Measurements from ENCODE around the gene IKZF4.
A peak's percentile ranks its signal among the peaks of the same experiment; 100 is the strongest.
"Not testable (repeated sequence)": the region's sequence is repeated elsewhere in the genome, so short reads cannot be mapped to it uniquely, and the experiment has no call there.

IKZF4 gene

DNA sequence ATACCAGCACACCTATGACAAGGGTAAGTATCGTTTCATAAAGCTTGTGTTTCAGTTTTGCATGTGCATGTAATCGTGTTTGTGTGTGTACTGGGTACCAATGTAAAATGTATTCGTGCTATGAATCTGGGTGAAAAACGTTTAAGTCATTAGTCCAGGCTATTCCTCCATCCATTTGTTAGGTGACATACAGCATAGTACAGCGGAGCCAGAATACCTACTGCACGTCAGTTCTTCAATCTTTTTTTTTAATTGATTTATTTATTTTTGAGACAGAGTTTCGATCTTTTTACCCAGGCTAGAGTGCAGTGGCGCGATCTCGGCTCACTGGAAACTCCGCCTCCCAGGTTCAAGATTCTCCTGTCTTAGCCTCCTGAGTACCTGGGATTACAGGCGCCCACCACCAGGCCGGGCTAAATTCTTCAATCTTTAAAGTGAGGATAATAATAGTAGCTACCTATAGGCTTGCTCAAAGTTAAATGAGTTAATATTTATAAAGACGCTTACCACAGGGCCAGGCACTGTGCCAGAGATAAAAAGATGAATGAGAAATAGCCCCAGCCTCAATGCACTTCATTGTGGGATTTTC lies 20.2 kb downstream of the IKZF4 start:
- no peak for DNase-seq

GRCh38 chr12:56041552-56042429 lies 20.9 kb downstream of the IKZF4 start, which contains the start of gene RPS26:
Gene RPS26, plus strand, starts transcription at chr12:56041918. Its CDS starts 249 bp downstream, at chr12:56042167.
- DNase-seq, result peak; percentile 84

DNA sequence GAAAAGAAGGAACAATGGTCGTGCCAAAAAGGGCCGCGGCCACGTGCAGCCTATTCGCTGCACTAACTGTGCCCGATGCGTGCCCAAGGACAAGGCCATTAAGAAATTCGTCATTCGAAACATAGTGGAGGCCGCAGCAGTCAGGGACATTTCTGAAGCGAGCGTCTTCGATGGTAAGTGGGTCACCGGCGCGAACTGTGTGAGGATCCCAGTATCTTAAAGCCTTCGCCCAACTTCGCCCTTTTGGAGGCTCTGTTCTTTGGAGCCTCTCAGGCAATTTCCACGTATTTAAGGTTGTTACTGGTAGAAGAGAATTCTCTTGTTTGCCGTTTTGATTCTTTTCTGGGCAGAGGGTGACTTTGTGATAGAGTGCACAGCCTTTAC lies 21.6 kb downstream of the IKZF4 start:
- not testable (repeated sequence) for DNase-seq

GRCh38 chr12:56042843-56043242 lies 22.0 kb downstream of the IKZF4 start:
- DNase-seq, result no peak

DNA sequence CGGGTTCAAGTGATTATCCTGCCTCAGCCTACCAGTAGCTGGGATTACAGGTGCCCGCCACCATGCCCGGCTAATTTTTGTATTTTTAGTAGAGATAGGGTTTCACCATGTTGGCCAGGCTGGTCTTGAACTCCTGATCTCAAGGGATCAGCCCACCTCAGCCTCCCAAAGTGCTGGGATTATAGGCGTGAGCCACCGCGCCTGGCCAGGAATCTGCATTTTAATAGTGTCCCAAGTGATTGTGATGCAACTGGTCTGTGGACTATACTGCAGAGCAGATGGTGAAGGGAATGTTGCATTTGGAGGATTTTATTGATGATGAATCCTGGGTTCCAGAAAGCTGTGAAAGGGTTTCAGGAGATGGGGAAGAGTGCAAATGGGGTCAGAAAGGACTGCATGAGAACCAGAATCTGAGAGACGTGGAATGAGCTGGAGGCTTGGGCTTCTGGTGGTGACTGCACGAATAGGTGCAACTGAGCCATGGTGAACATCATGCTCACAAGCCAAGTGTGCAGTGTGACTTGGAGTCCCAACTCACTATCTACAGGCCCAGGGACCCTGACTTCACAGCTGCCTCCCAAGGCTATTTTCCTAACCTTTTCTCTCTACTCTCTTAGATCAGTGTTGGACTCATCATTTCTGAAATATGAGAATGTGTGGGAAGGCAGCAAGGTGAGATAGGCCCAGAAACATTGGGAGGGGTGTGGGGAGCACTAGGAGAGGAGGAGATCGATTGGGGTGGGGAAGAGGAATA lies 25.4 kb downstream of the IKZF4 start:
- no peak for DNase-seq

DNA sequence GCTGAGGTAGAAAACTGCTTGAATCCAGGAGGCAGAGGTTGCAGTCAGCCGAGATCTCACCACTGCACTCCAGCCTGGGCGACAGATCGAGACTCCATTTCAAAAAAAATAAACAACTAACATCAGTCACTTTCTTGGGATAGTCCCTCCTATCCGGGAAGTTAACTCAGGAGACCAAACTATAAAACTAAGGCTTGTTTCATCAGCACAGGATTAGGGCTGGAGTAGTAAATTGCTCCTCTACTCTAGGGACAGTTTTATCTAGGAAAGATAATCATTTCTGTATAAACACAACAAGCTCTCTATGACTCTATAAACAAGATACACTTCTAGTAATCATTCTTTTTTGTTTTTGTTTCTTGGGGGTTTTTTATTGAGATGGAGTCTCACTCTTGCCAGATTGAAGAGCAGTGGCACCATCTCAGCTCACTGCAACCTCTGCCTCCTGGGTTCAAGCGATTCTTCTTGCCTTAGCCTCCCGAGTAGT lies 32.6 kb downstream of the IKZF4 start:
- DNase-seq, result no peak

DNA sequence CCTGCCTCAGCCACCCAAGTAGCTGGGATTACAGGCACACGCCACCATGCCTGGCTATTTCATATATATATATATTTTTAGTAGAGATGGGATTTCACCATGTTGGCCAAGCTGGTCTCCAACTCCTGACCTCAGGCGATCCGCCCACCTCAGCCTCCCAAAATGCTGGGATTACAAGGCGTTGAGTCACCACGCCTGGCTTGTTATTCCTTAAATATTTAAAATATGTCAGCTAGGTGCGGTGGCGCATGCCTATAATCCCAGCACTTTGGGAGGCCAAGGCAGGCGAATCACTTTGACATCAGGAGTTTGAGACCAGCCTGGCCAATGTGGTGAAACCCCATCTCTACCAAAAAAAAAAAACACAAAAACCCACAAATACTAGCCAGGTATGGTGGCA lies 39.1 kb downstream of the IKZF4 start:
- DNase-seq, result not testable (repeated sequence)

- DNase-seq, result no peak
Measured at GRCh38 chr12:56061982-56062381, 41.1 kb downstream of the IKZF4 start.

DNA sequence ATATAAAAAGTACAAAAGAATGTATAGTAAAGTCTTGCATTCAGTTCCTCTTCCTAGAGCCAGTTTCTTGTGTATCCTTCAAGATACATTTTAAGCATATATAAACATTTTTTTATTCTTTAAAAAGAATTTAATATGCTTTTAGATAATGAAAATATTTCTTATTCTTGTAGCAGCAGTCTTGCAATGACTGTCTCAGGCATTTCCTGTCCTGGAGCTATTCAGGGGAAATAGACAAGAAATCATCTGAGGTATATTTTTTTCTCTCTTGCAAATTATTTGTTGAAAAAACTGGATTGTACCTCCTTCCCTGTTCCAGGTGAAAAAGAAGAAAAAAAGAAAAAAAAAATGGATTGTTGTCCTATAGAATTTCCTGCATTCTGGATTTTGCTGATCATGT lies 42.2 kb downstream of the IKZF4 start:
- DNase-seq, result no peak

DNA sequence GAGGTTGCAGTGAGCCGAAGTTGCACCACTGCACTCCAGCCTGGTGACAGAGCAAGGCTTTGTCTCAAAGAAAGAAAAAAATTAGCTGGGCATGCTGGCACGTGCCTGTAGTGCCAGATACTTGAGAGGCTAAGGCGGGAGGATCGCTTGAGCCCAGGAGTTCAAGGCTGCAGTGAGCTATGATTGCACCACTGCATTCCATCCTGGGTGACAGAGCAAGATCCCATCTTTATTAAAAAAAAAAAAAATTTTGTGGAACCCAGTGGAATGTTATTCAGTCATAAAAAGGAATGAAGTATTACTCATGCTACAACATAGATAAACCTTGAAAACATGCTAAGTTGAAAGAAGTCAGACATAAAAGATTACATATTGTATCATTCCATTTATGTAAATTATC lies 50.8 kb downstream of the IKZF4 start:
- no peak for DNase-seq

DNA sequence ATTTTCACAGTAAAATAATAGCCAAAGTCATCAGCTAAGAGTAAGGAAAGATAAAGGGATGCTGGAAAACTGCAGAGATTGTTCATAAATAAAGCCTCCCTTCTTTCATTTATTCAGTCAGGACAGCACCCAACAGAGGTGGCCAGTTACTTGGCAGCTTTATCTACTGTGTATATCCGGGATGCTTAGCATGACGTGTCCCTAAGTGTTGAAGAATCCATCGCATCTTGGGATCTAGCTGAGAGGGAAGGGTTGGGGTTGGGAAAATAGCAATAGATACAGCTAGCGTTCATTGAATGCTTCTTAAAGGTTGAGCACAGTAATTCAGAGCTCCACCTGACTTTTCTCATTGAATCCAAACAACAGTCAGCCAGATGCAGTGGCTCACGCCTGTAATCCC lies 53.6 kb downstream of the IKZF4 start:
- DNase-seq, result no peak

DNA sequence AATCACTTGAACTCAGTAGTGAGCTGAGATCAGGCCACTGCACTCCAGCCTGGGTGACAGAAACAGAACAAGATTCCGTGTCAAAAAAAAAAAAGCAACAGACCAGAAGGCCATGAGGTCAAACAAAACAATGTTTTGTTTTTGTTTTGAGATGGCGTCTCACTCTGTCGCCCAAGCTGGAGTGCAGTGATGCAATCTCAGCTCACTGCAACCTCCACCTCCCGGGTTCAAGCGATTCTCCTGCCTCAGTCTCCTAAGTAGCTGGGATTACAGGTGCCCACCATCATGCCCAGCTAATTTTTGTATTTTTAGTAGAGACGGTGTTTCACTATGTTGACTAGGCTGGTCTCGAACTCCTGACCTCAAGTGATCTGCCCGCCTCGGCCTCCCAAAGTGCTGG lies 57.1 kb downstream of the IKZF4 start:
- DNase-seq, result not testable (repeated sequence)

GRCh38 chr12:56078427-56078826 lies 57.6 kb downstream of the IKZF4 start:
- no peak for DNase-seq

DNA sequence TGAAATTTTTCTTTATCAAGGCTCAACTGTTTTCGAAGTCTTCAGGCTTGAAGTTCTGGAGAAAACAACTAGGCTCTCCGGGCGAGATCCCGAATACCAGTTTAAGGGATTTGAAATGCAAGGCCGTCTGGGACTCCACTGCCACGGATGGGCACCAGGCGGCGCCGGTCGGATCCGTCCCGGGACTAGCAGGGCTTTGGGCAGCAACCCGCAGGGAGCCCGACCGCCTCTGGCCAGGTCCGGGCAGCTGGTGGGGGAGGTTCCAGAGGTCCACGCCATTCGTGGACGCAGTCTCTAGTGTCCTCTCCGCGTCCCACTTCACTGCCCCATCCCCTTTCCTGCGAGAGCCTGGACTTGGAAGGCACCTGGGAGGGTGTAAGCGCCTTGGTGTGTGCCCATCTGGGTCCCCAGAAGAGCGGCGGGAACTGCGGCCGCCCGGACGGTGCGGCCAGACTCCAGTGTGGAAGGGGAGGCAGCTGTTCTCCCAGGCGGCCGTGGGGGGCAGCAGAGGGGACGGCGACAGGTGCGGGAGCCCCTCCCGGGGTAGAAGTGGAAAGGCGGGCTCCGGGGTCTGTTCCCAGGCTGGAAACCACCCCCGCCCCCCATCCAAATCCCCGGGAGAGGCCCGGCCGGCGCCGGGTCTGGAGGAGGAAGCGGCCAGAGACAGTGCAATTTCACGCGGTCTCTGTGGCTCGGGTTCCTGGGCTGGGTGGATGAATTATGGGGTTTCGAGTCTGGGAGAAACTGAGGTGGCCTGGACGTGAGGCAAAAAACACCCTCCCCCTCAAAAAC lies 58.3 kb downstream of the IKZF4 start:
- peak; percentile 34 for DNase-seq

DNA sequence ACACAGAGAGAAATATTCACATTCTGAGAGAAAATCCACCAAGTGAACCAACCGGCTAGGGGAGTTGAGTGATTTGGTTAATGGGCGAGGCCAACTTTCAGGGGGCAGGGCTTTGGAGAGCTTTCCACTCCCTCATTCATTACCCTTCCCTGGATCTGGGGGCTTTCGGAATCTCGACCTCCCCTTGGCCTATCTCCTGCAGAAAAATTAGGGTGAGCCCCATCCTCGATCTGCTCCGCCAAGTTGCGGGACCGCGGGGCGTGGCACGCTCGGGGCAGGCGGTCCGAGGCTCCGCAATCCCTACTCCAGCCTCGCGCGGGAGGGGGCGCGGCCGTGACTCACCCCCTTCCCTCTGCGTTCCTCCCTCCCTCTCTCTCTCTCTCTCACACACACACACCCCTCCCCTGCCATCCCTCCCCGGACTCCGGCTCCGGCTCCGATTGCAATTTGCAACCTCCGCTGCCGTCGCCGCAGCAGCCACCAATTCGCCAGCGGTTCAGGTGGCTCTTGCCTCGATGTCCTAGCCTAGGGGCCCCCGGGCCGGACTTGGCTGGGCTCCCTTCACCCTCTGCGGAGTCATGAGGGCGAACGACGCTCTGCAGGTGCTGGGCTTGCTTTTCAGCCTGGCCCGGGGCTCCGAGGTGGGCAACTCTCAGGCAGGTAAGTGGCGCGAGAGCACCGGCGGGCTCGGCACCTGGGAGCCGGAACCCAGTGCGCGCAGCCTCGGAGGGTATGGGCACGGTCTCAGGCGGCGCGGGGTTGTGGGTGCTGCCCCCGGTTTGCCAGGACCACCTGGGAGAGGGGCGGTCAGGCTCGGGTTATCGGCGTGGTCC lies 59.1 kb downstream of the IKZF4 start, which contains the start of gene ERBB3:
TSS of gene ERBB3 (plus strand) at position 443 of the 833 bp plus-strand sequence. CDS start at position 579, 136 bp downstream.
- peak; percentile 57 for DNase-seq

DNA sequence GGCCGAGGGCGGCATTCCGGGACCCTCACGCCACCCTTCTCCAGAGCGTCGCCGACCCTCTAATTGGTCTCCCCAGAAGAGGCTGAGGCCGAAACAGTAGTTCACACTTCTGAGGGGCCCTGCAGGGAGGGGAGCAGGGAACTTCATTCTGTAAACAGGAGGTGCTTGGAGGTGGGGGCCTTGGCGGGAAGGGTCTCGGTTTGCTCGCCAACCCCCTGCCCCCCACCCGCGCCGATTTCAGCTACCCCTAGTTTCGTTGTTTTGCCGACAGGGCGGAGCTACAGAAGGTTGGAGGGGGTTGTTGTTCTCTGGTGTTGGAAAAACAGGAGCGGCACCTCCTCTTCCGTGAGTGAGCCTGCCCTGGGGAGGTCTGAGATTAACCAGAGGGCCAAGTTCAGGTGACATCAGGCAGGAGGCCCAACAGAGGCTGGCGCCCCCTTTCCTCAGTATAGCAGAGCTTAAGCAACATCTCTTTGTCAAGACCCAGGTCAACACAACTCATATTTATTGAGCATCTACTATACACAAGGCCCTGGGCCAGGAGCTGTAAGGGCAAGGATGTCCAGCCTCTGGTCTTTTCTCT lies 59.8 kb downstream of the IKZF4 start:
- DNase-seq, result no peak

GRCh38 chr12:56081393-56082347 lies 60.8 kb downstream of the IKZF4 start:
- DNase-seq, result no peak

DNA sequence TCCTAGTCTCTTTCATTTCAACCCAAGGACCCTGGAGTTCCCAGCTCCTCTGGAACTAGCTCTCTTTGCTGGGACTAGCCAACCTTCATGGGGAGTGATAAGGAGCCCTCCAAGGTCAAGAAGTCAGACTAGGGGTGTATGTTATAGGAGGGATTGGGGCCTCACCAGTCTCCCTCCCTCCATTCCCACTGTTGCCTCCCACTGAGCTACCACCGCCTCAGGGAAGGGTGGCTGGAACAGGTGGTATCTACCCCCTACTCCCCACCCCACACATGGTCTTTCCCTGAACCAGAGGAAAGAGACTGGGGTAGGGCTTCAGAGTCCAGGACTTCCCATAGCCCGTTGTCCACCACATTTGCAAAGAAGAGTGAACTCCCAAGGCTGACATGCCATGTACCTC lies 61.5 kb downstream of the IKZF4 start:
- DNase-seq, result no peak

- no peak for DNase-seq
Measured at GRCh38 chr12:56082967-56083366, 62.1 kb downstream of the IKZF4 start.

- no peak for DNase-seq
Measured at GRCh38 chr12:56084958-56085543, 64.2 kb downstream of the IKZF4 start.
